PC-3 (cell line): Measurements from ENCODE around the gene CNNM1. TPM values are rescaled to one million over a fixed set of nuclear protein-coding genes. Genes with fewer than 3 reads are reported as not detected.

Experiments used
- ATAC-seq: fragments of 200-7000 bp; cut with Tn5 transposase; 2 replicates; pipeline ENCODE4 v1.9.1; 2020; ENCODE audit warnings: mild to moderate bottlenecking, moderate library complexity
- BruUV-seq: library from RNA; stranded (reverse); fragments of 400-500 nt; replicated peaks from 2 replicates; lab custom pipeline; 2021; lab: Mats Ljungman, UMichigan
- CTCF ChIA-PET: fragments of 300-600 bp; sonication (Branson Sonifier 250); formaldehyde crosslinking; loops from one replicate; lab custom pipeline; 2022; ENCODE audit warnings: antibody characterized with exemption; lab: Charles Lee
- POLR2A ChIA-PET: fragments of 300-600 bp; sonication (Branson Sonifier 250); formaldehyde crosslinking; loops from one replicate; lab custom pipeline; 2022; ENCODE audit warnings: antibody characterized with exemption; ENCODE audit not compliant: unreplicated experiment; lab: Charles Lee
- DNase-seq: peaks from one replicate; pipeline ENCODE4 v3.0.0-alpha.2; 2015
- H2AFZ ChIP-seq: fragments of 300-600 bp; sonication (generic); 2 replicates; pipeline ENCODE4 v1.6.0; 2016; ENCODE audit warnings: antibody characterized with exemption, low read length
- H3F3A ChIP-seq: fragments of 300-600 bp; sonication (generic); one replicate; pipeline ENCODE4 v1.6.0; 2017; ENCODE audit warnings: antibody characterized with exemption, low read length, control low read depth, mild to moderate bottlenecking; ENCODE audit not compliant: unreplicated experiment
- H3K27ac ChIP-seq: fragments of 300-600 bp; sonication (generic); 2 replicates; pipeline ENCODE4 v1.5.1; 2016; ENCODE audit warnings: mild to moderate bottlenecking, low read length
- H3K27me3 ChIP-seq: fragments of 300-600 bp; sonication (generic); 2 replicates; pipeline ENCODE4 v1.6.1; 2016; ENCODE audit warnings: low read length, mixed read lengths
- H3K36me3 ChIP-seq: fragments of 300-600 bp; sonication (generic); 2 replicates; pipeline ENCODE4 v1.6.1; 2016; ENCODE audit warnings: low read depth, mixed run types, low read length, mixed read lengths
- H3K4me1 ChIP-seq: fragments of 300-600 bp; sonication (generic); 2 replicates; pipeline ENCODE4 v1.5.1; 2016; ENCODE audit warnings: low read length; ENCODE audit not compliant: insufficient read depth
- H3K4me2 ChIP-seq: fragments of 300-600 bp; sonication (generic); 2 replicates; pipeline ENCODE4 v1.6.0; 2016; ENCODE audit warnings: low read length
- H3K4me3 ChIP-seq: fragments of 300-600 bp; sonication (generic); 2 replicates; pipeline ENCODE4 v1.5.1; 2016; ENCODE audit warnings: mild to moderate bottlenecking, low read length, mixed read lengths
- H3K79me2 ChIP-seq: fragments of 300-600 bp; sonication (generic); 2 replicates; pipeline ENCODE4 v1.6.1; 2017; ENCODE audit warnings: low read length, mixed read lengths
- H3K9ac ChIP-seq: fragments of 300-600 bp; sonication (generic); 2 replicates; pipeline ENCODE4 v1.6.0; 2016; ENCODE audit warnings: mild to moderate bottlenecking, low read length
- H3K9me2 ChIP-seq: fragments of 300-600 bp; sonication (generic); replicated peaks from 2 replicates; pipeline ENCODE4 v1.6.1; 2016; ENCODE audit warnings: mixed run types, low read length, mixed read lengths
- H3K9me3 ChIP-seq: fragments of 300-600 bp; sonication (generic); 2 replicates; pipeline ENCODE4 v1.6.1; 2016; ENCODE audit warnings: low read length, mixed read lengths
- H4K20me1 ChIP-seq: fragments of 300-600 bp; sonication (generic); 2 replicates; pipeline ENCODE4 v1.6.1; 2016; ENCODE audit warnings: low read length, mixed read lengths
- EZH2 ChIP-seq: fragments of 300-600 bp; sonication (generic); IDR thresholded peaks from one replicate; pipeline ENCODE4 v1.6.1; 2017; ENCODE audit warnings: antibody characterized with exemption, mild to moderate bottlenecking, low read length; ENCODE audit not compliant: unreplicated experiment
- EZH2phosphoT487 ChIP-seq: fragments of 300-600 bp; sonication (generic); IDR thresholded peaks from 2 replicates; pipeline ENCODE4 v1.6.1; 2018; ENCODE audit warnings: mild to moderate bottlenecking, antibody characterized with exemption, low read length, borderline replicate concordance
- intact Hi-C: fragments of 100-400 bp; cut with micrococcal nuclease; formaldehyde crosslinking; loops from 2 replicates; pipeline ENCODE4 v1.9.0; 2023
- total RNA-seq: library from RNA; depleted of rRNA; stranded (reverse); fragments of >200 nt; gene quantifications from 2 replicates; pipeline ENCODE4 v1.2.3, GENCODE V29; 2014
- TF ChIP-seq, protein P1 (sequence below): fragments of 300-600 bp; sonication (generic); conservative IDR thresholded peaks from 2 replicates; pipeline ENCODE4 v1.5.1; 2017; ENCODE audit warnings: antibody characterized with exemption, low read depth, mild to moderate bottlenecking, low read length

Gene CNNM1
- total RNA-seq, 1 experiment from 2014 or later = 3.3 TPM

DNA sequence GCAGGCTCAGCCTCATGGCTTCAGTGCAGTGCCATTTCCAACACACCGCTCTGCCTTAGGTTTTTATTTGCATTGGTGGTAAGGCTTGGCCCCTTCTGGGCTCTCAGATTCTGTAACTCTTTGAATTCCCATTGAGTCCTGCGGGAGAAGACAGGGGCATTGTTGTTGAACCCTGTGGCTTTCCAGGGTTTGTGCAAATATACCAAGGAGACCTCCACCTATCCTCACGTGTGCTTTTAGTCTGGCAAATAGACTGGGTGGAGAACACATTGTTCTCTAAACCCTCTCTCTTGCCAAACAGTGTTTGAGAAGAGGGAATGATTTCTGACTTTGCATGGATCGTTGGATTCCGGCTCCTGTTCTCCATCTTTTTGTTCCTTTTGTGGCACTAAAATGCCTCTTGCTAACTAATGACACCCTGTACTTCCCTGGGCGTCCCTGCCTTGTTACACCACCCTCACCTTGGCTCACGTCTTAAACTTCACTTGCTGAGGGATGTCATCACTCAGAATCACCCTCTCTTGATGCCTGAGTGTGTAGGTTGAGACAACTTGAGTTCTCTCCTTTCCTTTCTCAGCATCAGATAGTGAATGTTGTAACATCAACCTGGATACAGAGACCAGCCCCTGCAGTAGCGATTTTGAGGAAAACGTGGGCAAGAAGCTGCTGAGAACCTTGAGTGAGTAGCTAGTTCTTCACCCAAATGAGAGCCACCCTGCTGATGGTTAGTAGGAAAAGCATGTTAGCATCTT is 60.7 kb downstream of the CNNM1 start:
- intact Hi-C loops = no loop called here
- H3K9me3 ChIP-seq = no peaks in the 10 kb centered on the region
- no peak for DNase-seq
- no TSS peak for BruUV-seq
- no peak overlapping the region for H3K9ac ChIP-seq
- peaks cover 31% of the 10 kb centered on the region for H3K4me1 ChIP-seq
- no peak overlapping the region for H3K4me2 ChIP-seq
- POLR2A ChIA-PET = no interaction called here
- no peaks in the 10 kb centered on the region for H3K36me3 ChIP-seq
- no peaks in the 10 kb centered on the region for H3F3A ChIP-seq
- CTCF ChIA-PET = no interaction called here
- no peaks in the 10 kb centered on the region for H3K27me3 ChIP-seq
- H3K79me2 ChIP-seq = no peaks in the 10 kb centered on the region
- no peaks in the 10 kb centered on the region for H3K9me2 ChIP-seq
- H4K20me1 ChIP-seq = no peaks in the 10 kb centered on the region
- no peak for ATAC-seq
- H3K4me3 ChIP-seq = no peak overlapping the region
- H3K27ac ChIP-seq = no peak overlapping the region
- H2AFZ ChIP-seq = no peak overlapping the region
- TF ChIP-seq EZH2phosphoT487 = no peak
- TF ChIP-seq EZH2 = no peak
- TF ChIP-seq, protein P1, sequence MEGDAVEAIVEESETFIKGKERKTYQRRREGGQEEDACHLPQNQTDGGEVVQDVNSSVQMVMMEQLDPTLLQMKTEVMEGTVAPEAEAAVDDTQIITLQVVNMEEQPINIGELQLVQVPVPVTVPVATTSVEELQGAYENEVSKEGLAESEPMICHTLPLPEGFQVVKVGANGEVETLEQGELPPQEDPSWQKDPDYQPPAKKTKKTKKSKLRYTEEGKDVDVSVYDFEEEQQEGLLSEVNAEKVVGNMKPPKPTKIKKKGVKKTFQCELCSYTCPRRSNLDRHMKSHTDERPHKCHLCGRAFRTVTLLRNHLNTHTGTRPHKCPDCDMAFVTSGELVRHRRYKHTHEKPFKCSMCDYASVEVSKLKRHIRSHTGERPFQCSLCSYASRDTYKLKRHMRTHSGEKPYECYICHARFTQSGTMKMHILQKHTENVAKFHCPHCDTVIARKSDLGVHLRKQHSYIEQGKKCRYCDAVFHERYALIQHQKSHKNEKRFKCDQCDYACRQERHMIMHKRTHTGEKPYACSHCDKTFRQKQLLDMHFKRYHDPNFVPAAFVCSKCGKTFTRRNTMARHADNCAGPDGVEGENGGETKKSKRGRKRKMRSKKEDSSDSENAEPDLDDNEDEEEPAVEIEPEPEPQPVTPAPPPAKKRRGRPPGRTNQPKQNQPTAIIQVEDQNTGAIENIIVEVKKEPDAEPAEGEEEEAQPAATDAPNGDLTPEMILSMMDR = no peak

DNA sequence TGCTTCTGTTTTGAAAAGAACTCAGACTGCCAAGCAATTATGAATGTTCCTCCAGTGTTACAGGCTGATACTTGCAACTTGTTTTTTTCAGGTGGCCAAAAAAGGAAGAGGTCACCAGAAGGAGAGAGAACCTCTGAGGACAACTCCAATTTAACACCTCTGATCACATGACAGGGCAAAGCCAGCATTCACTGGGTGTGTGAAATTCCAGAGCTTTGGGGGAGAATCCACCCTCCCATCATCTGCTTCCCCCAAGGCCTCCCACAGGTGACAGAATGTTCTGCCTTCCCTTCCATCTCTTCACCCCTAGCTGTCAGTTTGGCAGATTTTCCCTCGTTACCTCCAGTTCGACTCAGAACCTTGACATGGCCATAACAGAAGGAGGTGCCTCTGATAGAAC is 62.2 kb downstream of the CNNM1 start:
- BruUV-seq = no TSS peak
- Histone ChIP-seq H3K4me3 (no peak overlapping the region), H3K9me3 (no peaks in the 10 kb centered on the region), H3K4me2 (no peak overlapping the region), H2AFZ (no peak overlapping the region), H3K27me3 (no peaks in the 10 kb centered on the region), H3K4me1 (peaks cover 45% of the 10 kb centered on the region), H3K9me2 (no peaks in the 10 kb centered on the region), H3K36me3 (no peaks in the 10 kb centered on the region), H3K27ac (no peak overlapping the region), H3K9ac (no peak overlapping the region), H4K20me1 (no peaks in the 10 kb centered on the region), H3K79me2 (no peaks in the 10 kb centered on the region), H3F3A (peaks cover 7% of the 10 kb centered on the region)
- ATAC-seq (no peak), DNase-seq (no peak)
- CTCF ChIA-PET = no interaction called here
- intact Hi-C loops = no loop called here
- POLR2A ChIA-PET = no interaction called here
- TF ChIP-seq, protein P1 = no peak
- TF ChIP-seq EZH2 (no peak), EZH2phosphoT487 (no peak)

DNA sequence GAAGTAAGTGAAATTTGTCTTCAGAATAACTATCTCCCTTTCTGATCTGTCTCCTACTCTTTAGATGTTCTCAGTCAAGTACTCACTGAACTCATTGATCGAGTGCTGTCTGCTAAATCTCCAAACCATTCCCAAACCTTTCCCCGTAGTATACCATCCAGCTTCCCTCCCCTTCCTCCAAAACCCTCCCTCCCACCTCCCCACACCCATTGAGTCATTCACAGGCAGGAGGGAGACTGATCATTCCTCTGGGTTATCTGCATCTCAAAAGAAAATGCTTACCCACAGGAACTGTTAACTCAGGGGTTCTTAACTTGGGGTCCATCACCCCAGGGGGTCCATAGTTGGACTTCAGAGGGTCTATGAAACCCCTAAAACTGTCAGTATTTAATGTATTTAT is 63.9 kb downstream of the CNNM1 start:
- Histone ChIP-seq H3K4me2 (peak overlapping the region; percentile 57), H3K9ac (no peak overlapping the region), H3K4me3 (no peak overlapping the region), H4K20me1 (no peaks in the 10 kb centered on the region), H3K4me1 (peaks cover 58% of the 10 kb centered on the region), H3F3A (peaks cover 7% of the 10 kb centered on the region), H2AFZ (no peak overlapping the region), H3K27me3 (no peaks in the 10 kb centered on the region), H3K27ac (no peak overlapping the region), H3K79me2 (no peaks in the 10 kb centered on the region), H3K36me3 (peaks cover 6% of the 10 kb centered on the region; the same call in 1 of the 2 replicates), H3K9me3 (no peaks in the 10 kb centered on the region), H3K9me2 (no peaks in the 10 kb centered on the region)
- BruUV-seq = no TSS peak
- TF ChIP-seq EZH2phosphoT487 (no peak), EZH2 (no peak)
- TF ChIP-seq, protein P1 = no peak
- ATAC-seq = no peak
- intact Hi-C loops = loop anchor here (2.0 kb wide), 1 partner anchor 20 kb away; no protein-coding TSS in a partner anchor
- ChIA-PET CTCF (interaction anchor here (1.2 kb wide), 1 partner anchor 43 kb away, joined by 9 read pairs; no protein-coding TSS in a partner anchor), POLR2A (no interaction called here)
- DNase-seq = peak; percentile 45
